ENCODE measurements around the gene WASF3.

WASF3 gene

DNA sequence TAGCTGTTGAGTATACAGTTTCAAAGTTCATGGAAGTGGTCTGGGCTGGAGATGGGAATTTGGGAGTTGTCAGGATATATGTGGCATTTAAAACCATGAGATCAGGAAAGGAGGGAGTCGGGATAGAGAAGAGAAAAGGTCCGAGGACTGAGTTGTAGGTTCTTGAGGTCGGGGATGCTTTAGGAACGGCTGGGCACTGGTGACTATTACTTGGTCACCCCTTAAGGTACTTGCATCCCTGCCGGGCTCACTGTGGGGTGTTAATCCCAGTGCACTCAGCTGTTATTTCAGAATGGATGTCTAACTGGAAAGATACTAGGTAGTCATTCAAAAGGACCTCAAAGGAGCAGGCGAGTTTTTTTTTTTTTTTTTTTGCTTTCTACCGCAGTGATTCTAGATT, 34.2 kb downstream of the WASF3 start:
- H3K27me3 ChIP-seq (ENCODE audit: control insufficient read depth, insufficient read depth, low read length) = no peaks in the 10 kb centered on the region
- no peaks in the 10 kb centered on the region for H3K9me3 ChIP-seq (ENCODE audit: control insufficient read depth, insufficient read depth, low read length)
- H3K36me3 ChIP-seq (ENCODE audit: control insufficient read depth, insufficient read depth, low read length) = no peaks in the 10 kb centered on the region
- H3K4me3 ChIP-seq (ENCODE audit: low read depth, low read length) = no peak overlapping the region
- no peak overlapping the region for H3K9ac ChIP-seq (ENCODE audit: low read depth, low read length)
- H3K4me1 ChIP-seq (ENCODE audit: control insufficient read depth, insufficient read depth, low read length) = peaks cover 8% of the 10 kb centered on the region

DNA sequence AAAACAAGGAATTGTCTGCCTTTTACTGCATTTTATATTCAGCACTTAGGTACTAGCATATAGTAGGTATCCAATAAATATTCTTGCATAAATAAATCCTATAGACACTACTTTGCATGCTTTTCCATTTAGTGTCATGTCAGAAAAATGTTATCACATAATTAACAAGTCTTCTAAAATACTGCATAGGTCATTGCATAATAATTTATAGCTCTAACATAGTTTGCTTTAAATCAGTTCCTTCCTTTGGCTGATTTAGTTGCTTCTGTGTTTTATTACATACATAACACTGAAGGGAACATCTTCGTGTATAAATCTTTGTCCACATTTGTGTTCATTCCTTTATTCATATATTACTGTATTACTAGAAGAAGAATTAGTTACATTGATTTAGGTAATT, 36.2 kb downstream of the WASF3 start:
- peaks cover 8% of the 10 kb centered on the region for H3K4me1 ChIP-seq (ENCODE audit: control insufficient read depth, insufficient read depth, low read length)
- no peaks in the 10 kb centered on the region for H3K27me3 ChIP-seq (ENCODE audit: control insufficient read depth, insufficient read depth, low read length)
- H3K4me3 ChIP-seq (ENCODE audit: low read depth, low read length) = no peak overlapping the region
- H3K9me3 ChIP-seq (ENCODE audit: control insufficient read depth, insufficient read depth, low read length) = no peaks in the 10 kb centered on the region
- H3K9ac ChIP-seq (ENCODE audit: low read depth, low read length) = no peak overlapping the region
- no peaks in the 10 kb centered on the region for H3K36me3 ChIP-seq (ENCODE audit: control insufficient read depth, insufficient read depth, low read length)

DNA sequence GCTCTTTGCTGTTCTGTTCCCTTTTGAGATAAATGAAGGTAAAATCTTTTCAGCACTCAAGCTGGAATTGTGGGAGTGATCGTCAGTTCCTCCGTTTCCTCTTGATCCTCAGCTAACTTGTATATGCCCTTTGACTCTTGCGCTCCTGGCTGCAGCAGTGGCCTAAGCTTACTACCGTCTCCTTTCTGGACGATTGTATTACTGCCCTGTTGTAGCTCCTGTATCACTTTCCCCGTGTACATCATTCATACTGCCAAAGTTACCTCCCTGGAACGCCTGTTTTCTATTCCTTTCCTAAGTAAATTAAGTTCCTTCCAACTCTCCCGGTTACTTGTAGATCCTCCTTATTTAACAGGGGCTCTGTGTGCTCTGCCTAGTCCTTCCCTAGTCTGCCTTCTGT, 36.9 kb downstream of the WASF3 start:
- no peak overlapping the region for H3K4me3 ChIP-seq (ENCODE audit: low read depth, low read length)
- H3K4me1 ChIP-seq (ENCODE audit: control insufficient read depth, insufficient read depth, low read length) = peaks cover 8% of the 10 kb centered on the region
- no peaks in the 10 kb centered on the region for H3K9me3 ChIP-seq (ENCODE audit: control insufficient read depth, insufficient read depth, low read length)
- no peaks in the 10 kb centered on the region for H3K27me3 ChIP-seq (ENCODE audit: control insufficient read depth, insufficient read depth, low read length)
- no peaks in the 10 kb centered on the region for H3K36me3 ChIP-seq (ENCODE audit: control insufficient read depth, insufficient read depth, low read length)
- H3K9ac ChIP-seq (ENCODE audit: low read depth, low read length) = no peak overlapping the region

DNA sequence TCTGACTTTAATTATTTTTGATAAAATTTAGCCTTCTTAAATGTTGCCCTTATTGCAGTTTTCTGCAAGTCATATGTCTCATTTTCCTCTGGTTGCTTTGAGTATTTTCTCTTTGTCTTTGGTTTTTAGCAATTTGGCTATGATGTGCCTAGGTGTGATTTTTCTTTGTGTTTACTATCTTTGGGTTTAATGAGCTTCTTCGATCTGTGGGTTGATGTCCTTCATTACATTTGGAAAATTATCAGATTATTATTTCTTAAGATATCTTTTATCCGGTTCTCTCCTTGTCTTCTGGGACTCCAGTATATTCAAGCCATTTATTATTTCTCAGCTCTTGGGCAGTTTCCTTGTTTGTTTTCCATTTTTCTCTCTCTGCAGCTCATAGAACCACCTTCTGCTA, 39.0 kb downstream of the WASF3 start:
- no peaks in the 10 kb centered on the region for H3K9me3 ChIP-seq (ENCODE audit: control insufficient read depth, insufficient read depth, low read length)
- no peaks in the 10 kb centered on the region for H3K36me3 ChIP-seq (ENCODE audit: control insufficient read depth, insufficient read depth, low read length)
- peaks cover 8% of the 10 kb centered on the region for H3K4me1 ChIP-seq (ENCODE audit: control insufficient read depth, insufficient read depth, low read length)
- H3K4me3 ChIP-seq (ENCODE audit: low read depth, low read length) = no peak overlapping the region
- no peak overlapping the region for H3K9ac ChIP-seq (ENCODE audit: low read depth, low read length)
- no peaks in the 10 kb centered on the region for H3K27me3 ChIP-seq (ENCODE audit: control insufficient read depth, insufficient read depth, low read length)

DNA sequence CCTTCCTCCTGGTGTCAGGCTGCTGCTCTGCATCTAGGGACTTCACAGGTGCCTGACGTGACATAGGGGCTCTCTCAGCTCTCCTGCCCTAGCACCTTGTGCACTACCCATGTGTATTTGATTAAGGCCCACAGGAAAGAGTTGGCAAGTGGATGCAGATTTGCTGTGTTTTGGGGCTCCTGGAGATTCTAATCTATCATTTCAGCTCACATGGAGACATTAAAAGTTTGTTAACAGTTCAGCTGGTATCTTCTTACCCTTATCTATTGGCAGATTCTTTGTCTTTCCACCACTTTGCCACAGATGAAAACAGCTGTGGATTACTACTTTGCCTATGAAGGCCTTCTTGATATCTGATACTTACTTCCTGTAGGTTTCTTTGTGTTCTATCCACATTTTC, 41.9 kb downstream of the WASF3 start:
- Histone ChIP-seq H3K36me3 (ENCODE audit: control insufficient read depth, insufficient read depth, low read length) (no peaks in the 10 kb centered on the region), H3K27me3 (ENCODE audit: control insufficient read depth, insufficient read depth, low read length) (no peaks in the 10 kb centered on the region), H3K4me1 (ENCODE audit: control insufficient read depth, insufficient read depth, low read length) (peaks cover 4% of the 10 kb centered on the region), H3K4me3 (ENCODE audit: low read depth, low read length) (no peak overlapping the region), H3K9me3 (ENCODE audit: control insufficient read depth, insufficient read depth, low read length) (no peaks in the 10 kb centered on the region), H3K9ac (ENCODE audit: low read depth, low read length) (no peak overlapping the region)

DNA sequence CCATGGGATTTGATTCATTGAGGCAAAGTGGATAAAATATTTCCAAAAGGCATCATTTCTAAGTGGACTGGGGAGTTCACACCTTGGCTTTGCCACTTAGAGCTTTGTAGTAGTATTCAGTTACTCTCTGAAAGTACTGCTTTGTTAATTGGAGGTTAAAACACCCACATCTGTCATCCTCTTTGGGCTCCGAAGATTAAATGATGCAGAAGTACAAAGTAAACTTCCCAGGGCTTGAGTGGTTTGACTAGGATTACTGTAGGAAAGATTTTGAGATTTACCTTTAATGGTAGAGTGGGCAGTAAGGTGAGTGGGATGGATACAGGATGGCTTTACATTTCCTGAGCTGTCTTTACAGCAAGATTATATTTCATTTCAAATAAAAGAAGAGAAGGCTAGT, 42.4 kb downstream of the WASF3 start:
- Histone ChIP-seq H3K36me3 (ENCODE audit: control insufficient read depth, insufficient read depth, low read length) (no peaks in the 10 kb centered on the region), H3K27me3 (ENCODE audit: control insufficient read depth, insufficient read depth, low read length) (no peaks in the 10 kb centered on the region), H3K4me3 (ENCODE audit: low read depth, low read length) (no peak overlapping the region), H3K9ac (ENCODE audit: low read depth, low read length) (no peak overlapping the region), H3K4me1 (ENCODE audit: control insufficient read depth, insufficient read depth, low read length) (peaks cover 4% of the 10 kb centered on the region), H3K9me3 (ENCODE audit: control insufficient read depth, insufficient read depth, low read length) (no peaks in the 10 kb centered on the region)

DNA sequence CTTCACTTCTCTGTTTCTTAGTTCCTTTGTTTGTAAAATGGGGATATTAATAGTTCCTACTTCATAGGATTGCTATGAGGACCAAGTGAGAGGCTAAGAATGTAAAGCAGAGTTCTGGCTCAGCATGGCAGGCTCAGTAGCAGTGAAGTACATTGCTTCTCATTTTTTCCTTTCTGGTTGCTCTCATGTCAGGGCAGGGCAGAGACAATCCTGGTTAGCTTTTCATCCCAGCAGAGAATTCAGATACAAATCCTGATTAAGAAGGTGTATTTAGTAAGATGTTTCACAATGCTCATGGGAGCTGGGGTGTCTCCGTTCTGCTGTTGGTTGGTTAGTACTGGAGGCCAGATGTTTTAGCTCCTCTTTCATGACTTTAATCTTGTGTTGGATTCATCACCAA, 42.9 kb downstream of the WASF3 start:
- Histone ChIP-seq H3K9me3 (ENCODE audit: control insufficient read depth, insufficient read depth, low read length) (no peaks in the 10 kb centered on the region), H3K4me1 (ENCODE audit: control insufficient read depth, insufficient read depth, low read length) (peaks cover 4% of the 10 kb centered on the region), H3K9ac (ENCODE audit: low read depth, low read length) (no peak overlapping the region), H3K4me3 (ENCODE audit: low read depth, low read length) (no peak overlapping the region), H3K36me3 (ENCODE audit: control insufficient read depth, insufficient read depth, low read length) (no peaks in the 10 kb centered on the region), H3K27me3 (ENCODE audit: control insufficient read depth, insufficient read depth, low read length) (no peaks in the 10 kb centered on the region)

DNA sequence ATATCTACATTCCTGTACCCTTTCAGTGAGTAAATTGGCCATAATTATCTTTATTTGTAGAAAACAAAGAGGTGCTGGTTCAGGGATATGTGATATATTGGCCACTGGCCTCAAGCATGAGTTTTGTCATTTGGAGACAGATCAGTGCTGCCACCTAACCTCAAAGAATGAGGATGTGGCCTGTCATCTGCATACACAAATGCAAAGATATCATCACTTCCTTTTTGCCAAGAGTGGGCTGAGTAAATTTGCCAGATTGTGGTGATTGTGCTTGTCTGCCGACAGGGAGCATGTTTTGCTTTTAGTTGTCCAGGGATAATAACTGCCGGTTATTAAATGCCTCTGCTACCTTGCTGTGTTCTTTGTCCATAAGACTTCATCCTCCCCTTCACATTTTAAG, 44.2 kb downstream of the WASF3 start:
- Histone ChIP-seq H3K27me3 (ENCODE audit: control insufficient read depth, insufficient read depth, low read length) (no peaks in the 10 kb centered on the region), H3K9me3 (ENCODE audit: control insufficient read depth, insufficient read depth, low read length) (no peaks in the 10 kb centered on the region), H3K36me3 (ENCODE audit: control insufficient read depth, insufficient read depth, low read length) (no peaks in the 10 kb centered on the region), H3K4me1 (ENCODE audit: control insufficient read depth, insufficient read depth, low read length) (peaks cover 7% of the 10 kb centered on the region), H3K4me3 (ENCODE audit: low read depth, low read length) (no peak overlapping the region), H3K9ac (ENCODE audit: low read depth, low read length) (no peak overlapping the region)

DNA sequence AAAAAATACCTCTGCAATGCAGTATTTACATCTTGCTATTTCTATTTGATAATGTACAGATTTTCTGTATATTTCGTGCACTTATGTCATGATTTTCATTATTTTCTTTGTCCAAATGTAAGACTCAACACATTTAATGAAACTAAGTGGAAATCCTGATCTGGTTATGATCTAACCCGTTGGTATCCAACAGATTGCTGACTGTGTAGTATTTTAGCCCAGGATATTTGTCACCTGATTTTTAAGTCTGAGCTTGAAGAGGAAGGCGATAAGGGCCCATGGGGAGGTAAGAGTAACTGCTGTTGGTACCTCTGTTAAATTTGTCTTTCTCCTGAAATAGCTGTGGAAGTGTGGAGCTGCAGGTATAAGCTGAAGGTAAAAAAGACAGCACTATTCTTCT, 45.3 kb downstream of the WASF3 start:
- no peak overlapping the region for H3K4me3 ChIP-seq (ENCODE audit: low read depth, low read length)
- peaks cover 7% of the 10 kb centered on the region for H3K4me1 ChIP-seq (ENCODE audit: control insufficient read depth, insufficient read depth, low read length)
- H3K36me3 ChIP-seq (ENCODE audit: control insufficient read depth, insufficient read depth, low read length) = no peaks in the 10 kb centered on the region
- no peak overlapping the region for H3K9ac ChIP-seq (ENCODE audit: low read depth, low read length)
- H3K9me3 ChIP-seq (ENCODE audit: control insufficient read depth, insufficient read depth, low read length) = no peaks in the 10 kb centered on the region
- no peaks in the 10 kb centered on the region for H3K27me3 ChIP-seq (ENCODE audit: control insufficient read depth, insufficient read depth, low read length)

DNA sequence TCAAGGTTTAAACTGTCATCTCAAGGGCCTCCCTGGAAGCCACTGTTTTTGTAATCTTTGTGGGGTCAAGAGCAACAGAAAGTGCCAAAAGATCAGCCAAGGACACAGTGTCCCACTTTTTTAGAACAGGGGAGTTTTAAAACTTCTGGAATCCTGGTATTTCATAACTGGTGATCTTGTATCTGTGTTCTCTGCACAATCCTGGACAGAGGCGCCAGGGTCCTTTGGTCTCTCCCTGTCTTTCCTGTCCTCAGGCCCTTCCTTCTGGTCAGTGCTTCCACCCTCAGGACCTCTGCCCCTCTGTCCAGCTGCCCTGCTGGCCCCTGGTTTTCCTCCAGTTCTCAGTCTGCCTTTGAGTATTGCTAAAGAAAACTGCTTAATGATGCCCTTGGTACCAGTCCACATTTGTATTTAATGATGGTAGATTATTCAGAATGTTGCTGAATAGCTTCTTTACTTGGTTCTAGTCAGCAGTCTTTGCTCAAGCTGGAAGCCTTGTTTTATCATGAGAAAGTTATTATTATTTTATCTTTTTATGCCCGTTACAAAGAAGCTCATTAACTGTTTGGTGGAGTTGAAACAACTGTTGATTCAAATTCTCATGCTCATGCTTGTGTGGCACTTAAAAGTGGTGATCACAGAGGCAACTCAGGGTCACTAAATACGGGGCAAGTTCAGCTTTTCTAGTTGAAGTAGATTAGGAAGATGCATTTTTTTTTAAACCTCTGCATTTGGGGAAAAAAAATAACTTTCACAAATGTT, 47.5 kb downstream of the WASF3 start:
- Histone ChIP-seq H3K9me3 (ENCODE audit: control insufficient read depth, insufficient read depth, low read length) (no peaks in the 10 kb centered on the region), H3K27me3 (ENCODE audit: control insufficient read depth, insufficient read depth, low read length) (no peaks in the 10 kb centered on the region), H3K4me1 (ENCODE audit: control insufficient read depth, insufficient read depth, low read length) (peaks cover 7% of the 10 kb centered on the region), H3K9ac (ENCODE audit: low read depth, low read length) (no peak overlapping the region), H3K4me3 (ENCODE audit: low read depth, low read length) (no peak overlapping the region), H3K36me3 (ENCODE audit: control insufficient read depth, insufficient read depth, low read length) (no peaks in the 10 kb centered on the region)

DNA sequence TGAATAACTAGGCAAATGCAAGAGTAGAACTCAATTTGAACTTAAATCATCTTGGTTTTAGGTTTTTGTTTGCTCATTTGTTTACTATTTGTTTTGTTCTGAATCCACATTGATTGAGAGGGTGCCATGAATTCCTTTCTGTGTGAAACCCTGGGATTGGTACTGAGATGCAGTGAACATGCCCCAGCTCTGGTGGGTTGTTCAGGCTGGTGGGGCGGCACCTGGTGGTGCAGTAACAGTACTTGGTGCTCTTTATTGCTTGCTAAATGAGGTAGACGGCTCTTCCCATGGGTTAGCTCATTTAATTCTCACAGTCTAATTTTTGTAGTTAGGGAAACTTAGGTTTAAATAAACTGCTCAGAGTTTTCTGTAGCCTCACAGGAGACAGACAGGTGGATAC, 48.4 kb downstream of the WASF3 start:
- Histone ChIP-seq H3K9ac (ENCODE audit: low read depth, low read length) (no peak overlapping the region), H3K4me3 (ENCODE audit: low read depth, low read length) (no peak overlapping the region), H3K27me3 (ENCODE audit: control insufficient read depth, insufficient read depth, low read length) (no peaks in the 10 kb centered on the region), H3K9me3 (ENCODE audit: control insufficient read depth, insufficient read depth, low read length) (no peaks in the 10 kb centered on the region), H3K4me1 (ENCODE audit: control insufficient read depth, insufficient read depth, low read length) (peaks cover 7% of the 10 kb centered on the region), H3K36me3 (ENCODE audit: control insufficient read depth, insufficient read depth, low read length) (no peaks in the 10 kb centered on the region)

DNA sequence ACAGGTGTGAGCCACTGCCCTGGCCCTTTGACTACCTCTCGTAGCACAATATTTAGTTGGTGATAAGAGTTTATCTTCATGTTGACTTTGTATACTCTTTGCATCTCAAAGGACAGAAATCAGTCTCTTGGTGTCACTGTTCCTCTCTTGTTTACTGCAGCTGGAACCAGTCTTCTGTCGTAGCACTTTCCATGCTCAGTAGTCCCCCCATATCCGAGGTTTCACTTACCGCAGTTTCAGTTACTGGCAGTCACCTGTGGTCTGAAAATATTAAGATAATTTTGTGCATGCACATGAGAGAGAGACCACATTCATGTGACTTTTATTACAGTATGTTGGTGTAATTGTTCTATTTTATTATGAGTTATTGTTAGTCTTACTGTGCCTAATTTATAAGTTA, 49.1 kb downstream of the WASF3 start:
- H3K4me1 ChIP-seq (ENCODE audit: control insufficient read depth, insufficient read depth, low read length) = peaks cover 5% of the 10 kb centered on the region
- H3K4me3 ChIP-seq (ENCODE audit: low read depth, low read length) = no peak overlapping the region
- no peaks in the 10 kb centered on the region for H3K36me3 ChIP-seq (ENCODE audit: control insufficient read depth, insufficient read depth, low read length)
- H3K27me3 ChIP-seq (ENCODE audit: control insufficient read depth, insufficient read depth, low read length) = no peaks in the 10 kb centered on the region
- H3K9me3 ChIP-seq (ENCODE audit: control insufficient read depth, insufficient read depth, low read length) = no peaks in the 10 kb centered on the region
- no peak overlapping the region for H3K9ac ChIP-seq (ENCODE audit: low read depth, low read length)
